HG02678 (cell line): ENCODE measurements around the gene SZT2.
"Not testable (repeated sequence)": the region's sequence is repeated elsewhere in the genome, so short reads cannot be mapped to it uniquely, and the experiment has no call there.

Source experiments
- ATAC-seq: cut with Tn5 transposase; IDR thresholded peaks from one replicate; pipeline ENCODE4 v1.9.1; 2021; ENCODE audit warnings: mild to moderate bottlenecking, moderate library complexity; ENCODE audit not compliant: unreplicated experiment

The SZT2 gene

DNA sequence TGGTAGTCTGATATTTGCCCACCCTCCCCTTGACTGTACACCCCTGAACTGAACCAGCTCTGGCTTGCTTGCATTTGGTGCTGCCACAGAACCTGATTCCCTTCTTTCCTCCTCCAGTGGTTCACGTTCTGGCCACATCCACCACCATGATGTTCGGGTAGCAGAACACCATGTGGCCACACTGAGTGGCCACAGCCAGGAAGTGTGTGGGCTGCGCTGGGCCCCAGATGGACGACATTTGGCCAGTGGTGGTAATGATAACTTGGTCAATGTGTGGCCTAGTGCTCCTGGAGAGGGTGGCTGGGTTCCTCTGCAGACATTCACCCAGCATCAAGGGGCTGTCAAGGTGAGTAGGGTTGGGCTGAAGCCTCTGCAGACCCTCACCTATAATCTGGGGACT is 29.1 kb upstream of the SZT2 start:
- no peak for ATAC-seq

DNA sequence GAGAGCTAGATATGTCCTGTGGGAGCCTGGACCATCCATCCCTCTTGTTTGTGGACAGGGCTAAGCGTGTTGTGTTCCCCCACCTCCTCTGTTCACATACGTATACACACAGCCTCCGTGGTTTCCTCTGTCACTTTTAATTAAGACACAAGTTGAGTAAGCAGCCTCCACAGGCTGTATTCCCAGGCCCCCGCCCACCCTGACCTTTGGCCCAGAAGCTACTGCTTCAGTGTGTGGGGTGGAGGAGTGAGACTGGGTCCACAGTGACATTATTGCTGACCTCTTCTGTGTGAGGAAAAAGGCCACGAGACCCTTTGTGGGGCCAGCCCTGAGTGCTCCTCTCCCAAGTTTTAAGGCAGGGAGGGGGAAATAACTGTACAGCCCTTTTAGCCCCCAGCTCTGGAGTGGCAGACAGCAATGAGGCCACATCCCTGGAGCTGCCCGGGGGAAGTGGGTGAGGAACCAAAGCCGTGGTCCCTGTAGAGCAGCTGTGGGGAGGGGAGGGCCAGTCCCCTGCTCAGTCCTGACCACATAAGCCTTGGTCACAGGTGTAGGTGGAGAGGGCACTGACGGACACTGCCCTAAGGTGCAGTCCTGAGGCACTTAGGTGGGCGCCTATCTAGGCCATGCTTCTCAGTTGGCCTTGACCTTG is 26.3 kb upstream of the SZT2 start:
- ATAC-seq: no peak

DNA sequence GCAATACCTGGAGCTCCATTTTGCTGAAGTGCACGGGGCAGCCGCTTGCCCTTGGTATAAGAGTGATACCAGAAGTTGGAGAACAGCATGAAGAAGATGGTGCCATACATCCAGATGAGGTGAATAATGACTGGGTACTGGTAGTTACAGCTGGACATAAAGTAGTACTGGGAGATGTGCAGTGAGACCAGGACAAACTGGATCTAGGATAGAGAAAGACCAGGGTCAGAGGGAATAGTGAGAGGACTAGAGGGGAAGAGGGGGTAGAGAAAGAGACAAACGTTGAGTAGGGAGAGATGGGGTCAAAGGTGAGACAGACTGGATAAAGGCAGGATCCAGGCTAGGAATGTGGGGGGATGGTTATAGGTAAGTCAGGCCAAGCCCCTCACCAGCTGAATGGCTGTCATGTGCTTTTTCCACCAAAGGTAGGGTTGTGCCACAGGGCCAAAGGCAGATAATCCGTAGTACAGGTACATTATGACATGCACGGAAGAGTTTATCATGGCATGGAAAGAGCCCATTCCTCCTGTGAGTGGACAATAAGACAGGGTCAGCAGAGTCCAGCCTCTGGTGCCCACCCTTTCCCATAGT is 25.7 kb upstream of the SZT2 start:
- ATAC-seq: no peak

DNA sequence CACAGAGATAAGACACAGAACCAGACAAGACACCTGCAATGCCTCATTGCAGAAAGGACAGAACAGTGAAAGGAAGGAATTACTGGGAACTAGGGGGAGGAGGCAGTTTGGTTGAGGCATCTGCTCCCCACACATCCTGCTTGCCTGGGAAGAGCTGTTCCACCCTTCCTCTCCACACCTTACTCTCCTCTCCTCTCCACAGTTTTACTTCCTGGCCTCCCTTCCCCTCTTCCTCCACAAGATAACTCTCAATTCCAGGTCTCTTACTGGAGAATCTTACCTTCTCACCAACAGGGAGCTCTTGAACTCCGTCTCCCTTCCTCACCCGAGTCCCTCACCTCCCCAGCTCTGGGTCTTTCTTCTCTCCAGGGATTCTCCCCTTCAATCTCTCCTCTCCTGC is 24.0 kb upstream of the SZT2 start:
- no peak for ATAC-seq

DNA sequence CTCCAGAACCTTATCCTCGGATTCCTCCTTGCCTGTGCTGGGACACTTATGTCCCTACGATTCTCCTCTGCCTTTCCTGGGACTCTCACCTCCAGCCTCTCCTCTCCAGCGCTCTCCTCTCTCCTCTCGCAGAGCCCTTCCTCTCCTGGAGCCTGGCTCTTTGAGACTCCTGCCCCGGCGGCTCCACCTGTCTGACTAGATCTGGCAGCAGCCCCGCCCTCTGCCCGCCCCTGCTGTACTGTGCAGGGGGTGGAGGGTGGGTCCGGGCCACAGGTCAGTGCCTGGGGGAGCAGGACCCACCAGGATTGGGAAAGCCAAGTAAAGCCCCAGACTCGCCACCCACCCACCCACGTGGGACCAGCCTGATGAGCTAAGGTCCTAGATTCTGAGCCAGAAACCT is 23.5 kb upstream of the SZT2 start:
- ATAC-seq: no peak

DNA sequence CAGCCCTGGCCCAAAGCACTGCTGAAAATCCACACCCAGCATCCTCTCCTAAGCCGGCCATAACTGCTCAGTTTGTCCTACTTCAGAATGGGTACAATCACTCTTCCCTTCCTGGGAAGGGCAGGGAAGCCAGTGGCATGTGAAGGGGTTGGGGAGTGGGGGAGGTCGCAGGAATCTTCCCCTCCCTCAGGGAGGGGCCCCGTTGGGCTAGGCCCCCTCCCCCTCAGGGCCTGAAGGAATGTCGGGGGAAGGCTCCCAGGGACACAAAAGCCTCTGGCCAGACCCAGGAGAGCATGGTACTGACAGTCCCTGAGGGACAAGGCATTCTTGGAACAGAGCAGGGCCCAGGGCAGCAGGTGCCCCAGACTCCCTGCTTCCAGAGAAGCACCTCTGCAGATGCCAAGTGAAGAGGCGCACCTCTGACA is 23.1 kb upstream of the SZT2 start:
- ATAC-seq: no peak

DNA sequence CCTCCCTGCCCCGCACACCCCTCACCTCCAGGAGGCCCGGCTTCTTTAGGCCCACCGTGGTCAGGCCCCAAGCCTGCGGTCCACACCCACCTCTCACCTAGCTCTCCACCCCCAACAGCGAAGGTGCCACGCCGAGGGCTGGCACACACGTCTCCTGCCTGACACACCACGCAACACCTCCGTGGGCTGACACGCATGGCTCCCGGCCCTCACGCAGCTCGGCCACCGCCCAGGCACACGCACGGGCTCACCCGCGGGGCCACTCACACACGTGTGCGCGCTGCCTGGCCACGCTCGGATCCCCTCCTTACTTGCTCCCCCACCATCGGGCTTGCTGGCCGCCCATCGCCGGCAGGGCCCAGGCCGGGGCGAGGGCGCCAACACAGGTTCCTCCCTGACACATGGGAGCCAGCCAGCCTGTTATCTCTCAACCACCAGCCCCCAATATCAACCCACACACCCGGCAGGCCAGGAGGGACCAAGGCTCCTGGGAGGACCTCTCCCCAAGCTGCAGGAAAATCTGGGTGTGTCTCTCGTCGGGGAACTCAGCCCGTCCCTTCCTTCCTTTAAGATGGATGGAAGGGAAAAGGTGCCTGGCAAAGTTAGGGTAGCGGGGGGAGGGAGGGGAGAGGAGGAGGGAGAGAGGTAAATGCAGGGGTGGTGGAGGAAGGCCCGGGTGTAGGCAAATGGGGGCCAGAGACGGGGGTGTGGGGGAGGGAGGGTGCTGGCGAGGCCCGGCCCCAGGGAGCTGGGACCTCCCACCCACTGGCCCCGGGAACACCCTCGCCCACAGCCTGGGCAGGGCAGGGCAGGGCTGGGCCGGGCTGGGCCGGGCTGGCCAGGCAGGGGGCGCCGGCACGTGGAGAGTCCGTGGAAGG is 22.4 kb upstream of the SZT2 start:
- ATAC-seq: peak; percentile 54

DNA sequence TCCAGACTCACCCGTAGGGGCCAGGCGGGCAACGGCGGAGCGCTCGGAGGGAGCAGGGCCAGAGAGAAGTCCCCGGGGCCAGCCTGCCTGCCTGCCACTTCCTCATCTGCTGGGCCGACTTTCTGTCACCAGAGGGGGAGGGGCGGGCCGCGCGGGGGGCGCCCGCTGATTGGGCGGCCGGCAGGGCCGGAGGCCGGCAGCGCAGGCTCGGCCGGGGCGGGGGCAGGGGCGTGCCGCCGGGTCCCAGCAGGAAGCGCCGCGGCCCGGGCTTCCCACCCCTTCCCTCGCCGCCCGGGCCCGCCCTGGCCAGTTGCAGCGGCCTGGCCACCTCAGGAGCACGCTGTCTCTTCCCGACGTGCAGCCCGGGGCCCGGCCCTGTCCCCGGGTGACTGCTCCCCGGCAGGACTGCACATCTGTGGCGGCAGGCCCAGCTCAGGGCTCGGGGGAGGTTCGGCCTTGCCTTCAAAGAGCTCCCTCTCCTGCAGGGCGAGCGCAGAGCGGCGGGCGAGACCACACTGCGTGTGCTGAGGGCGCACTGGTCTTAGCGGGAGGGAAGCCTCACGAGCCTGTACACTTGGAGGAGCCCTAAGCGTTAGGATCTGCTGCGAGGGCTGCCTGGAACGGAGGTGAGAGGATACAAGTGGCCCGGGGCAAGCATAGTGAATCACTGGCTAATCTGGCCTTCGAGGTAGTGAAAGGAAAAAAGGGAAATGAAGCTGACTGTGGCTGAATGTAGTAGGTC is 21.6 kb upstream of the SZT2 start, which contains the start of gene ELOVL1:
Gene ELOVL1, minus strand, starts transcription at position 108 of the 742 bp plus-strand sequence. CDS start 2,402 bp downstream, outside the sequence.
- ATAC-seq: peak; percentile 76

DNA sequence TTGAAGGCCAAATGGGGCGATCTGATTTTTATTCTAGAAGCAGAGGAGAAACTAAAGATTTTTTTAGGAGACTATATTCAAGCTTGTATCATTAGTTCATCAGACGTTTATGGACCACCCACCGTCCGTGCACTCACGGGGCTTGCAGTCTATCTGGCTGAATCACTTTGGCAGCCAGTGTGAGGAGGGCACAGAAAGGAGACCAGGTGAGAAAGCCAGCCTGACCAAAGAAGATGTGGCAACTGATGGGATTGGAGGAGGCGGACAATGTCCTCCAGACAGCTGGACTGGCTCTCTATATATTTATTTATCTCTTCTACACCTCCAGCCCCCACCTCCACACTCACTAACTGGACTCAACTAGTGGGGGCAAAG is 21.1 kb upstream of the SZT2 start:
- ATAC-seq: no peak

DNA sequence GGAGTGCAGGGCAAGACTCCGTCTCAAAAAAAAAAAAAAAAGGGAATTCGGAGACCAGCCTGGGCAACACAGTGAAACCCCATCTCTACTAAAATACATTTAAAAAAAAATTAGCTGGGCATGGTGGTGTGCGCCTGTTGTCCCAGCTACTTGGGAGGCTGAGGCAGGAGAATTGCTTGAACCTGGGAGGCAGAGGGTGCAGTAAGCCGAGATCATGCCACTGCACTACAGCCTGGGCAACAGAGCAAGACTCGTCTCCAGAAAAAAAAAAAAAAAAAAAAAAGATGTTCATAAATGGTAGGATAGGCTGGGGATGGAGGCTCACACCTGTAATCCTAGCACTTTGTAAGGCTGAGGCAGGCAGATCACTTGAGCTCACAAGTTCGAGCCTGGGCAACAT is 19.9 kb upstream of the SZT2 start:
- ATAC-seq: not testable (repeated sequence)

DNA sequence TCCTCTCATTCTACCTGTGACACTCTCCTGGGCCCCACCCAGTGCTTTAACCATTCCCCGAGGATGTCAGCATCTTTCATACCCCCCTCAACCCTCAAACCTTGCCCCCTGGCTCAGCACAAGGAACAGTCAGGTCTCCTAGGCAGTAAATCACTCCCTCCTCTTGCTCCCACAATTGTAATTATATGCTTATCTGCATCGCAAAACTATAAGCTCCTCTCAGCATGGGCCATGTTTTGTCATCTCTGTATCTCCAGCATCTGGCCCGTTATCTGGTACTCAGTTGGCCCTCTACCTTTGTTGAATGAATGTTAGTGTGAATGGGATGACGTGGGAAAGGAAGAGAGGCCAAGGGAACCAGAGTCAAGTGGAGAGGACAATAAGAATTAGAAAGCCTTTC is 19.1 kb upstream of the SZT2 start:
- ATAC-seq: no peak

DNA sequence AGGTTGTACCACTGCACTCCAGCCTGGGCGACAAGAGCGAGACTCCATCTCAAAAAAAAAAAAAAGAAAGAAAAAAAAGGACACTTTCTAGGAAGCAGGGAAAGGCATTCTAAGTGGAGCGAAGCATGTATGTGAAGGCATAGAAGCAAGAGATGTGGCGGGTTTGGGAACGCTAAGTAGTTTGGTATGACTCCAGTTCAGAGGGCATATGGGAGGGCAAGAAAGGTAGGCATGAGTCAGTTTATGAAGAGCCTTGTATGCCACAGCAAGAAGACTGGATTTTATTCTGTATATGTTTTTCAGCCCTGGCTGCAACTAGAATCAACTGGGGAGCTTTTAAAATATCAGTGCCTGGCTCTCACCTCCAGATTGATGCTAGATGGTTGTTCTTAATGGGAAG is 17.5 kb upstream of the SZT2 start:
- no peak for ATAC-seq

DNA sequence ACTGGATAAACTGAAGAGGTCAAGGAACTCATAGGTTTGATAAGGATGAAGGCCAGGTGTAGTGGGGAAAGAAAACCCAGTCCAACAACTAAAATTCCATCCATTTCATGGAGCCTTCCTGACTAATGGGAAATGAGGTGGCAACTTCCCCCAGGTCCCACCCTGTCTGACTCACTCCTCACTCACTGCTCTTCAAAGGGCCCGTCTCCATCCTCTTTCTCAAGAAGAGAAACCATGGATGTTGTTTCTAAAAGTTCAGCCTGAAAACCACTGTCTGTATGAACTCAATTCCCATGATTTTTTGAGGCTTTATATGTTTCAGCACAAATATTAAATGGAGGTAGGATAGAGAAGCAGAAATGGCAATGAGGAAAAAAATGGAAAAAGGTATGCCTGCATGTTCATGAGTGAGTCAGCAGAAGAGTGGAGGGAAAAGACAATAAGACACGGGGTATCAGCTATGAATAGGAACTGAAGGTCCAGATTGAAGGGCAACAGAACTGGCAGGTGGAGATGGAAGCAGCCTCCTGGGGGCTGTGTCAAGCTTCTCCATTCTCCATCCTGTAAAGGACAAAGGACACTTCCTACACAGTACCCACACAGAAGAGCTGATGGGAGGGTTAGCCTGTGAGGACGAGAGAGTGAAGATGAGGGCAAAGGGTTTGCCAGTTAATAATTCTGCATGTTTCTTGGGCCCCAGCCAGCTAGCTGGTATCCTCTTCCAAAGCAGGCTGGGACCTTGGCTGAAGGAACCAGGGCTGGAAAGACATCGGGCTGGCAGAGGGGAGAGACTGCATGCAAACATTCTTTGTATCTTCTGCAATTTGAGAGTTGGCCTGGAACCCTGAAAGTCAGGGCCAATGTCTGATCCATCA is 16.4 kb upstream of the SZT2 start:
- ATAC-seq: no peak

DNA sequence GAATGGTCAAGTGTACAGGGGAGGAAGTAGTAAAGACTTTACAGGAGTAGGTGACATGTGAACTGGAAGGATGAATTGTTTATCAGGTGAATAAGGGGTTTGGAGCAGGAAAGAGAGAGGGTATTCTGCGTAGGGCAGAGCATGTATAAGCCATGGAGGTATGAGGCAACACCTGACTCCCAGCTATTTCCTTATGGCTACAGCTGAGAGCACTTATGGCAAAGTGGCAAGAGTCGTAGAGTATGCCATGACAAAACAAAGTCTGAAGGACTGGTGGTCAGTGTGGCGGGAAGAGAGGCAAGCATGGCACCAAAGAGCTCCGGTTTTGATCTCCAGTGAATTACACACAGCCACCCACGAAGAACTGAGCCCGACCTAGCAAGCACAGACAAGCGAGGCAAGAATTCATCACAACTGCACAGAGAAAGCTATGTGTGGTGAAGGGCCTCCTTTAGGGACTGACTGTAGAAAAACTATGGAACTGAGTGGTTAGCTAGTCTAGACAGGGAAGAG is 12.9 kb upstream of the SZT2 start:
- ATAC-seq: no peak

DNA sequence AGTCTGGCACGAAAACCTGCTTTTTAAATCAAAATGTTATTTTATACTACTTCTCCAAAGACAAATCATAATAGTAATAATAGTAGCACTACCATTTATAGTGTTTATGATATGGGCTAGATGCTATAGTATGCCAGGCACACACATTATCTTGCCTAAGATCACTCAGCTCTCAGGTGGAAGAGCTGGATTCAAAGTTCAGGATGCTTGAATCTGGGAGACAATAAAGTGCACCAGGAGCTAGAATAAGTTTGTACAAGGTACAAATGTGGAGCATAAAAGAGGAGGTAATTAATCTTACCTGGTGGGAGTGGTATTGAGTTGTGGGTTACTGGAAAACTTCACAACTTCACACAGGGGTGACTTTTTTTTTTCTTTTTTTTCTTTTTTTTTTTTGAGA is 11.9 kb upstream of the SZT2 start:
- no peak for ATAC-seq

DNA sequence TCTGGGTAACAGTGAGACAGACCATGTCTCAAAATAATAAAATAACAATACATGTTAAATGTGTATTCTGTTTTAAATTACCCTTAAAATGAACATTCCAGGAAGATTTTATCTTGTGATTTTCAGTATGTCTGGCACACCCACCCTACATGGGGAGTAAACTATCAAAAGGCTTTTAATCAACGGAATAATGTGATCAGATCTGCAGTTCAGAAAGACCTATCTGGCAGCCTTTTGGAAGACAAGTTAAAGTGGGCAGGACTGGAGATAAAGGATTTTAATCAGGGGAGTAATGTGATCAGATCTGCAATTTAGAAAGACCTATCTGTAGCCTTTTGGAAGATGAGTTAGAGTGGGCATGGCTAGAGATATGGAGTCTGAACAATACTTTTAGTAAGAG is 10.2 kb upstream of the SZT2 start:
- no peak for ATAC-seq

DNA sequence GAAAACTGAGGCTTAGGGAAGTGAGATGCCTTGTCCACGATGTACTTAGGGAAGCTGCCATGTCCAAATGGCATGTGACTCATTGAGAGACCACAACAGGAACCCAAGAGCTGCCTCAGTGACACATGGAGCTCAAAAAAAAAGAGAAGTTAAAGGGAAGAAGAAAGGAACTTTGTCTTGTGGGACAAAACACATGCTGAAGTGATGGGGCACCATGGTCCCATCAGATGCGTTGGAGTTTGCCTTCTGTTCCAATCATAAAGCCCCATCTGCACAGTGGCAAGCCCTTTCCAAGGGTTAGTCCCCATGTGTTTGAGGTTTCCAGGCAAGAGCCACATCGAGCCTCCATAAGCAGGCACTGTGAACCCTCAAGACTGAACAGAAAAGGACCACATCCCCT is 8.1 kb upstream of the SZT2 start:
- no peak for ATAC-seq

DNA sequence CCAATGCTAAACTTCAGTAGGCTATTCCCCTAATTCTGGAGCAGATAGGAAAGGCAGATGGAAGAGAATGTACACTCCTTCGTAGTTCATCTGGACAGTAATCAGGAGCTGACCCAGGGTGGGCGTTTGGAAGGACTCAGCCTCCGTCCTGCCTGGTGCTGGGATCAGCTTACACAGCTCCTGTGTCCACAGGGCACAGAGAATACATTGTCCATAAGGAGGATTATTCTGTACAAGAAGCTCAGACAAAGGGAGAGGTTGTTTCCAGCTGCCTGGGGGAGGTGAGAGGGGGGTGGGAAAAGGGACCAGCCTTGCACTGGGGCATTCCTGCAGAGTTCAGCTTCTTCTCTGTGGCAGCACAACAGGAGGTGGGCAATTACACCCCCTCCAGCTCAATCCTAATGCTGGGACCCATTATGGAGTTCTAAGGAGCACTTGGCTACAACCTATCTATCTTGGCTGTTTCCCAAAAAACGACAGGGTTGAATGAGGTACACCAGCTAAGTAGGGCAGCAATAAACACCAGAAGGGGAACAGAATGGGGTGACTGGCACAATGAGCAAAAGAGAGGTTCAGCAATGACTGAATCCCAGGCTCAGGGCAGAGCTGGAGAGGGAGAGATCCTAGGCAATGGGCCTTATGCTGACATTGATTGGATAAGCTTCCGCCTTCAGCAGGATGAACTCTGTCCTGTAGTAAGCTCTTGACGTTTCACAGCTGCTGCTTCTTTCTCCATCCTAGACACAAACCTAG is 7.5 kb upstream of the SZT2 start:
- ATAC-seq: no peak

DNA sequence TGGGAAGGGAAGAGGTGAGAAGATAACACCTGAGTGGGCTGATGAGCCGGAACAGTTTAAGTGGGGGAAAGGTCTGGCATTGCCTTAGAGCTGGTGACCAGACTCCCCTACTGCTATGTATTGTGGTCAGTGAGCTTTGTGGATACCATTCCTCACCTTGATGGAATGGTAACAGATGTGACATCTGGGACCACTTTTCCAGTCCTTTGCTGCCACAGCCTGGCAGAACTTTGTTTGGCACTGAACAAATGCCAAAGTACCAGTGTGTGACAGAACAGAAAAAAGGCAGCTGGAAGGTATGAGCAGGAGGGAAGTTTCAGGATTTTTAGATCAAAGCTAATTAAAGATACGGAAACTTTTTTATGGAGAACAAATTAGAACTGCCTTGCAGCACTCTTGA is 6.2 kb upstream of the SZT2 start:
- ATAC-seq: no peak
